Mesothelial cell of epicardium (in vitro differentiated cells): ENCODE measurements around the gene ENOX2. TPM values are rescaled to one million over a fixed set of nuclear protein-coding genes. Genes with fewer than 3 reads are reported as not detected.

ENCODE experiments used
- DNase-seq, 2 experiments: peaks; one replicate each; pipeline ENCODE4 v3.0.0; 2021; ENCODE audit warnings: low spot score in 2 of 2; ENCODE audit not compliant: unreplicated experiment in 2 of 2
- H3K27ac Mint-ChIP-seq: 2 replicates; pipeline ENCODE4 v1.8.0; 2021; ENCODE audit warnings: mixed read lengths
- H3K27me3 Mint-ChIP-seq: 2 replicates; pipeline ENCODE4 v1.8.0; 2021; ENCODE audit warnings: low read depth, mixed read lengths
- H3K36me3 Mint-ChIP-seq: 2 replicates; pipeline ENCODE4 v1.8.0; 2021; ENCODE audit warnings: mixed read lengths
- H3K4me1 Mint-ChIP-seq: 2 replicates; pipeline ENCODE4 v1.8.0; 2021; ENCODE audit warnings: mixed read lengths
- H3K4me3 Mint-ChIP-seq: 2 replicates; pipeline ENCODE4 v1.8.0; 2021; ENCODE audit warnings: mild to moderate bottlenecking, moderate library complexity, mixed read lengths
- H3K9me3 Mint-ChIP-seq: 2 replicates; pipeline ENCODE4 v1.8.0; 2021; ENCODE audit warnings: mixed read lengths
- total RNA-seq: library from RNA; stranded (reverse); gene quantifications from 3 replicates; pipeline ENCODE4 v1.2.1, GENCODE V29; 2021
- TF ChIP-seq, protein P1 (sequence below): fragments of 200-600 bp; sonication (generic); IDR thresholded peaks from one replicate; pipeline ENCODE4 v1.5.0; 2021; ENCODE audit warnings: antibody characterized with exemption; ENCODE audit not compliant: unreplicated experiment

Gene ENOX2
- total RNA-seq, 1 donor from 2014 or later: 13.0 TPM

DNA sequence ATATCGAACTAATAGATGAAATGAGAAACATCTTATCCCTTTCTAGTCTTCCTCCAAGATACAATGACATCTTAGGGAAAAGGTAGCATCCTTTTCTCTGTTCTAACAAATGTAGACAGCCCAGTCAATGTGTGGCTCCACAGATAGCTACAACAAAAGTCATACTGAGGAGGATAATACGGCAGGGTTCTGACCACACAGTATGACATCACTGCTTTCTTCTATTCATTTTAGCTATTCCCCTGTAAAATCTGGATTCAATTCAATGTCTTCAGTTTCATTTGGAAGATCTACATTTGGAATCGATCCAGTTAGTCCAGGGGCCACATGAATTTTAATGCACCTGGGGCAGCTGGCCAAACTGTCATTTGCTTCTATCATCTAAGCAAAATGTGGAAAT, 51.4 kb downstream of the ENOX2 start:
- TF ChIP-seq, protein P1, sequence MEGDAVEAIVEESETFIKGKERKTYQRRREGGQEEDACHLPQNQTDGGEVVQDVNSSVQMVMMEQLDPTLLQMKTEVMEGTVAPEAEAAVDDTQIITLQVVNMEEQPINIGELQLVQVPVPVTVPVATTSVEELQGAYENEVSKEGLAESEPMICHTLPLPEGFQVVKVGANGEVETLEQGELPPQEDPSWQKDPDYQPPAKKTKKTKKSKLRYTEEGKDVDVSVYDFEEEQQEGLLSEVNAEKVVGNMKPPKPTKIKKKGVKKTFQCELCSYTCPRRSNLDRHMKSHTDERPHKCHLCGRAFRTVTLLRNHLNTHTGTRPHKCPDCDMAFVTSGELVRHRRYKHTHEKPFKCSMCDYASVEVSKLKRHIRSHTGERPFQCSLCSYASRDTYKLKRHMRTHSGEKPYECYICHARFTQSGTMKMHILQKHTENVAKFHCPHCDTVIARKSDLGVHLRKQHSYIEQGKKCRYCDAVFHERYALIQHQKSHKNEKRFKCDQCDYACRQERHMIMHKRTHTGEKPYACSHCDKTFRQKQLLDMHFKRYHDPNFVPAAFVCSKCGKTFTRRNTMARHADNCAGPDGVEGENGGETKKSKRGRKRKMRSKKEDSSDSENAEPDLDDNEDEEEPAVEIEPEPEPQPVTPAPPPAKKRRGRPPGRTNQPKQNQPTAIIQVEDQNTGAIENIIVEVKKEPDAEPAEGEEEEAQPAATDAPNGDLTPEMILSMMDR: no peak
- peaks cover 24% of the 10 kb centered on the region for H3K9me3 Mint-ChIP-seq
- H3K27ac Mint-ChIP-seq: no peak overlapping the region
- no peak overlapping the region for H3K4me3 Mint-ChIP-seq
- peaks cover 3% of the 10 kb centered on the region for H3K36me3 Mint-ChIP-seq
- no peaks in the 10 kb centered on the region for H3K27me3 Mint-ChIP-seq
- no peak for DNase-seq
- H3K4me1 Mint-ChIP-seq: peaks cover 4% of the 10 kb centered on the region

GRCh38 chrX:130848763-130849162, 54.2 kb downstream of the ENOX2 start:
- Mint-ChIP-seq H3K36me3 (no peaks in the 10 kb centered on the region), H3K9me3 (peaks cover 9% of the 10 kb centered on the region), H3K4me3 (no peak overlapping the region), H3K4me1 (peaks cover 4% of the 10 kb centered on the region), H3K27me3 (no peaks in the 10 kb centered on the region), H3K27ac (no peak overlapping the region)
- TF ChIP-seq, protein P1: no peak
- no peak for DNase-seq

DNA sequence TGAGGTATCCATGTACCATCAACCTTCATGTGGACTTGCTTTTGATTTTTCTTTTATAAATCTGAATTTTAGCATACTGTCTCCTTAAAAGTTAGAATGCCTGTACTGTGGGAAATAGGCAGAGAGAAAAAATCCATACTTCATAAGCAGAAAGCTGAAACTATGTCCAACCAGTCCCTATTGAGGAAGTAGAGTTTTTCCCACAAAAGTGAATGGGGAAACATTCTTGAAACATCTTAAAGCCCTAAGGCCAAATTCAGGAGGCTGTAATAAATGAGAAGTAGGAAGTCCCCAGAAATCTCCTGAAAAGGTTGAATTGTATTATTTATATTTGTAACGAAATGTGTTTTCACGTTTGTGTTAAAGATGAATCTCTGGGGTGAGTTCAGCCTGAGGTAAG, 56.3 kb downstream of the ENOX2 start:
- TF ChIP-seq, protein P1: no peak
- H3K27me3 Mint-ChIP-seq: no peaks in the 10 kb centered on the region
- H3K36me3 Mint-ChIP-seq: no peaks in the 10 kb centered on the region
- no peak overlapping the region for H3K27ac Mint-ChIP-seq
- peaks cover 4% of the 10 kb centered on the region for H3K4me1 Mint-ChIP-seq
- H3K4me3 Mint-ChIP-seq: no peak overlapping the region
- H3K9me3 Mint-ChIP-seq: peaks cover 5% of the 10 kb centered on the region
- no peak for DNase-seq

- H3K27ac Mint-ChIP-seq: no peak overlapping the region
- H3K4me3 Mint-ChIP-seq: no peak overlapping the region
- H3K27me3 Mint-ChIP-seq: no peaks in the 10 kb centered on the region
These were observed 61.2 kb downstream of the ENOX2 start for GRCh38 chrX:130841776-130842175.

GRCh38 chrX:130840345-130840744, 62.7 kb downstream of the ENOX2 start:
- Mint-ChIP-seq H3K4me3 (no peak overlapping the region), H3K36me3 (no peaks in the 10 kb centered on the region), H3K9me3 (peaks cover 5% of the 10 kb centered on the region), H3K4me1 (no peaks in the 10 kb centered on the region), H3K27ac (no peak overlapping the region), H3K27me3 (no peaks in the 10 kb centered on the region)
- no peak for DNase-seq
- TF ChIP-seq, protein P1: no peak

More at GRCh38 chrX:130841776-130842175, 61.2 kb downstream of the ENOX2 start:
- no peaks in the 10 kb centered on the region for H3K36me3 Mint-ChIP-seq
- DNase-seq: no peak
- H3K4me1 Mint-ChIP-seq: peaks cover 2% of the 10 kb centered on the region
- peaks cover 5% of the 10 kb centered on the region for H3K9me3 Mint-ChIP-seq
- TF ChIP-seq, protein P1: no peak

GRCh38 chrX:130836447-130836846, 66.6 kb downstream of the ENOX2 start:
- TF ChIP-seq, protein P1: no peak
- no peaks in the 10 kb centered on the region for H3K4me1 Mint-ChIP-seq
- no peak overlapping the region for H3K27ac Mint-ChIP-seq
- no peaks in the 10 kb centered on the region for H3K27me3 Mint-ChIP-seq
- DNase-seq: no peak
- H3K36me3 Mint-ChIP-seq: no peaks in the 10 kb centered on the region
- H3K4me3 Mint-ChIP-seq: no peak overlapping the region
- no peaks in the 10 kb centered on the region for H3K9me3 Mint-ChIP-seq
